Stimulated activated naive CD8-positive, alpha-beta T cell treated with anti-CD3 and anti-CD28 coated beads, Interleukin-15, Interleukin-2, amounts not matched to agents 100 ng/mL and 50 ng/mL, for 24 hours (primary cell): Measurements from ENCODE around the gene PKLR.
"Not testable (repeated sequence)": the region's sequence is repeated elsewhere in the genome, so short reads cannot be mapped to it uniquely, and the experiment has no call there.

ENCODE experiments used
- H3K27ac Mint-ChIP-seq: one replicate; pipeline ENCODE4 v1.8.0; 2021; ENCODE audit warnings: mild to moderate bottlenecking, mixed read lengths
- H3K27me3 Mint-ChIP-seq: one replicate; pipeline ENCODE4 v1.8.0; 2021; ENCODE audit warnings: mixed read lengths
- H3K36me3 Mint-ChIP-seq: one replicate; pipeline ENCODE4 v1.8.0; 2021; ENCODE audit warnings: low read depth, mixed read lengths
- H3K4me1 Mint-ChIP-seq: one replicate; pipeline ENCODE4 v1.8.0; 2021; ENCODE audit warnings: low read depth, mixed read lengths
- H3K4me3 Mint-ChIP-seq: one replicate; pipeline ENCODE4 v1.8.0; 2021; ENCODE audit warnings: mild to moderate bottlenecking, mixed read lengths
- H3K9me3 Mint-ChIP-seq: one replicate; pipeline ENCODE4 v1.8.0; 2021; ENCODE audit warnings: mixed read lengths

PKLR gene

GRCh38 chr1:155246796-155247195 is 54.4 kb downstream of the PKLR start:
- Mint-ChIP-seq H3K36me3 (peaks cover 13% of the 10 kb centered on the region), H3K4me1 (peaks cover 44% of the 10 kb centered on the region)
- not testable (repeated sequence) for H3K9me3 Mint-ChIP-seq, H3K4me3 Mint-ChIP-seq, H3K27ac Mint-ChIP-seq, H3K27me3 Mint-ChIP-seq

- Mint-ChIP-seq H3K27me3 (peaks cover 4% of the 10 kb centered on the region), H3K27ac (peak overlapping the region; percentile 100), H3K9me3 (peaks cover 4% of the 10 kb centered on the region), H3K36me3 (peaks cover 20% of the 10 kb centered on the region), H3K4me3 (peak overlapping the region; percentile 87), H3K4me1 (peaks cover 50% of the 10 kb centered on the region)
Measured at GRCh38 chr1:155245163-155245524, 56.1 kb downstream of the PKLR start.

- peak overlapping the region; percentile 87 for H3K4me3 Mint-ChIP-seq
- peaks cover 4% of the 10 kb centered on the region for H3K9me3 Mint-ChIP-seq
- H3K36me3 Mint-ChIP-seq: peaks cover 20% of the 10 kb centered on the region
- peak overlapping the region; percentile 100 for H3K27ac Mint-ChIP-seq
- H3K27me3 Mint-ChIP-seq: peaks cover 4% of the 10 kb centered on the region
- H3K4me1 Mint-ChIP-seq: peaks cover 47% of the 10 kb centered on the region
Measured at GRCh38 chr1:155244368-155245162, 56.7 kb downstream of the PKLR start.

GRCh38 chr1:155242805-155243358 is 58.4 kb downstream of the PKLR start:
- H3K4me3 Mint-ChIP-seq: peak overlapping the region; percentile 87
- peak overlapping the region; percentile 89 for H3K27ac Mint-ChIP-seq
- peaks cover 4% of the 10 kb centered on the region for H3K27me3 Mint-ChIP-seq
- peaks cover 4% of the 10 kb centered on the region for H3K9me3 Mint-ChIP-seq
- peaks cover 20% of the 10 kb centered on the region for H3K36me3 Mint-ChIP-seq
- H3K4me1 Mint-ChIP-seq: peaks cover 47% of the 10 kb centered on the region

- H3K9me3 Mint-ChIP-seq: peaks cover 4% of the 10 kb centered on the region
- H3K4me1 Mint-ChIP-seq: peaks cover 47% of the 10 kb centered on the region
- peaks cover 24% of the 10 kb centered on the region for H3K36me3 Mint-ChIP-seq
- peaks cover 4% of the 10 kb centered on the region for H3K27me3 Mint-ChIP-seq
- H3K4me3 Mint-ChIP-seq: peak overlapping the region; percentile 82
- peak overlapping the region; percentile 88 for H3K27ac Mint-ChIP-seq
Measured at GRCh38 chr1:155241841-155242264, 59.4 kb downstream of the PKLR start.

- Mint-ChIP-seq H3K4me1 (peaks cover 47% of the 10 kb centered on the region), H3K27ac (peak overlapping the region; percentile 88), H3K4me3 (peak overlapping the region; percentile 82), H3K9me3 (peaks cover 4% of the 10 kb centered on the region), H3K27me3 (peaks cover 4% of the 10 kb centered on the region), H3K36me3 (peaks cover 25% of the 10 kb centered on the region)
Measured at GRCh38 chr1:155241069-155241679, 60.1 kb downstream of the PKLR start.
